HG03565 (cell line): ENCODE results near the gene KCNIP3.
"Not testable (repeated sequence)": the region's sequence is repeated elsewhere in the genome, so short reads cannot be mapped to it uniquely, and the experiment has no call there.

Experiments used
- ATAC-seq: cut with Tn5 transposase; IDR thresholded peaks from one replicate; pipeline ENCODE4 v1.9.1; 2021; ENCODE audit warnings: mild to moderate bottlenecking, moderate library complexity; ENCODE audit not compliant: unreplicated experiment

Gene KCNIP3

DNA sequence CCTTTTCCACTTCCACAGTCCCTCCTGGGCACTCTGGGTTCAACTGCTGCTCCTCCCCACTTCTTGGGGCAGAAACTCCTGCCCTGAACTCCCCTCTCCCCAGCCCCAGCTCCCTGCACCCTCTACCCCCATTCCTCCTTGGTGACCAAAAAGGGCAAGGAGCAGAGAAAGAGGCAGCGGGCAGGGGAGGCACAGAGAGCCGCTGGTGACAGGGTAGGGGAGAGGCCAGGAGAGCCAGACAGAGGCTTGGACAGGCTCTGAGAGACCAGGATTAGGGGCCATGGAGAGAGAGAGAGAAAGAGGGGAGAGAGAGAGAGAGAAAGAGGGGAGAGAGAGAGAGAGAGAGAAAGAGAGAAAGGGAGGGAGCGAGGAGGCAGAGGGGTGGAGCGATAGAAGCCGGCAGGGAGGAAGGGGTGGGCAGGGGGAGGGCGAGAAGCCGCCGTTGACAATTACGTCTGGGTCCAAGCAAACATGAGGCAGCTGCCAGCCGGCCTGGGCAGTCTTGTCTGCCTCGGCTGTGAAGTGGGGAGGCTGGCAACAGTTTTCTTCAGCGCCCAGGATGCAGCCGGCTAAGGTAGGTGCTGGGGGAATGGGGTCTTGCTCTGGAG lies at the start of gene KCNIP3:
Gene KCNIP3 (plus strand): TSS at position 468 of the 608 bp plus-strand sequence. CDS start 92 bp downstream, at position 560.
- ATAC-seq: no peak

DNA sequence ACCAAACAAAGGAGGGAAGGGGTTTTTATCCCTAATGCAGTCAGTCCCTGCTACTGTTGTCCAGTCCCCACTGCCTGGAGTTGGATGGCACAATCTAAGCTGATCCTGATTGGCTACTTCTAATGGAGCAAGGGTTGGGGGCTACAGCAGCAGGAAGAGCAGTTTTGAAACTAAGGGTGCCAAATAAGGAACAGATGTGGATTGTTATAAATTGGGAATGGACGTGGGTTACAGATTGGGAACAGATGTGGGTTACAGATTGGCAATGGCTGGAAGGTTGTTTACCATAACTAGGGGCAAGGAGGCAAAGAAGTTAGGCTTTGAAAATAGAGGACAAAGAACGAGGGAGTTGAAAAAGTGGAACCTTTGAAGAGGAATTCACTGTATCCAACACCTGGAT lies 38.9 kb upstream of the KCNIP3 start:
- ATAC-seq: no peak

- no peak for ATAC-seq
Observed at GRCh38 chr2:95260028-95261023, 36.8 kb upstream of the KCNIP3 start.

GRCh38 chr2:95261602-95262001 lies 35.5 kb upstream of the KCNIP3 start:
- no peak for ATAC-seq

DNA sequence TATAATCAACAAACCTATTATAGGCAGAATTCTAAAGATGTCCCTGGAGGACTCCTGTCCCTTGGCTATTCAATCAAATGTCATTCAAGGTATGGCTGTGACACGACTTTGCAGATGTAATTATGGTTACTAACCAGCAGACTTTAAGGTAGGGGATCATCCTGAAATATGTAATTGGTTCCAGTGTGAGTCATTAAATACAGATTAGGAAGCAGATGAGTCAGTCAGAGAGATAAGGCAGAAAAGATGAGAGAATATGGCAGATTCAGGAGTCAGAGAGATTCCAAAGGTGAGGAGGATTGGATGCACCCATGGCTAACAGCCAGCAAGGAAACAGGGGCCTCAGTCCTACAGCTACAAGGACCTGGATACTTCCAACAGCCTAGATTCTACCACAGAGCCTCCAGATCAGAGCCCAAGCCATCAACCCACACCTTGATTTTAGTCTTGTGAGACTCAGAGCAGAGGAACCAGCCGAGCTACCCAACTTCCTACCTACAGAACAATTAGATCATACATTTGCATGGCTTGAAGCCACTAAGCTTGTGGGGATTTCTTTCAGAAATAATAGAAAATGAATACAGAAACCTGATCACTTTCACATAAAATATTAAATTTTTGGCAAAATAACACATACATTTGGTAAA lies 34.1 kb upstream of the KCNIP3 start:
- no peak for ATAC-seq

- ATAC-seq: no peak
Observed at GRCh38 chr2:95264624-95265023, 32.5 kb upstream of the KCNIP3 start.

GRCh38 chr2:95265182-95265581 lies 32.0 kb upstream of the KCNIP3 start:
- no peak for ATAC-seq

- ATAC-seq: no peak
Observed at GRCh38 chr2:95266781-95267430, 30.2 kb upstream of the KCNIP3 start.

DNA sequence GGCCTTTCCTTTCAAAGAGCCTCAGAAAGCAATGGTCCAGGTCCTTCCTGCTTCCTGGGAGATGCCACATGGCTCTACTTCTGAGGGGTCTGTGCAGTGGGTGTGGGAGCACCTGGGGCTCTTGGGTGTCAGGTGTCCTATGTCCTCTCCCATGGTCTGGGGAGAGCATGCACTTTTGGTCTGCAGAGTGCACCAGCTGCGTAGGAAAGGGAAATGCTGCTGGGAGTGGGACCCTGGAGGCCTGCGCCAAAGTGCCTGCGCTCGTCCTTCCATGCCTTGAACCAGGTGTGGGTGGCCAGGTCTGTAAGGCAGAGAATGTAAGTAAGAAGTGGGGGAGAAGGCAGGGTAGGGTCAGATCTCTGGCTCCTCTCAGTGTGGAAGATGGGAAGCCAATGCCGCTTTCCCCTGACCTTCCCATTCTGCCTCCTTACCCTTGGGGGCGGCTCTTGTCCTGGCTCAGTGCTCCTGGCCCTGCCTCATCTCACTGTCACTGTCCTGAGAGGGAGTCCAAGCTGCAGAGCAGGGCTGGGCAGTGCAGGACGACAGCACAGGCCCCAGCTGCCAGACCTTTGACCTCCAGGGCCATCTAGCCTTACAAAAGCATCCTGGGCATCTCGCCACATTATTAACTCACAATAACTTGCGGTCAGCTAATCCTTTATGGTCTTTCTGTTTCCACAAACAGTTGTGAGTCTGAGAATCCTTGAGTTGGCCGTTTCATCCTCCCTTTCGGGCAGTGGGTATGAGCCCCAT lies 29.5 kb upstream of the KCNIP3 start:
- ATAC-seq: no peak

- no peak for ATAC-seq
Observed at GRCh38 chr2:95268211-95269035, 28.7 kb upstream of the KCNIP3 start.

- ATAC-seq: no peak
Observed at GRCh38 chr2:95269036-95269680, 28.0 kb upstream of the KCNIP3 start.

DNA sequence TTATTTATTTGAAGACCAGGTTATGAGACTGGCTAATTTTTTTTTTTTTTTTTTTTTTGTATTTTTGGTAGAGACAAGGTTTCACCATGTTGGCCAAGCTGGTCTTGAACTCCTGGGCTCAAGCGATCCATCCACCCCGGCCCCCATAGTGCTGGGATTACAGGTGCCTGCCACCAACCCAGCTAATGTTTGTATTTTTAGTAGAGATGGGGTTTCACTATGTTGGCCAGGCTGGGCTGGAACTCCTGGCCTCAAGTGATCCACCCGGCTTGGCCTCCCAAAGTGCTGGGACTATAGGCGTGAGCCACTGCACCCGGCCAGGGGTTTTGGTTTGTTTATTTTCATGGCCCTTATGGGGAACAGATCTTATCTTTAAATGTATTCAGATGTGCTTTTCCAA lies 27.4 kb upstream of the KCNIP3 start:
- not testable (repeated sequence) for ATAC-seq

- no peak for ATAC-seq
Observed at GRCh38 chr2:95270541-95271081, 26.5 kb upstream of the KCNIP3 start.

- no peak for ATAC-seq
Observed at GRCh38 chr2:95271381-95271971, 25.7 kb upstream of the KCNIP3 start.

GRCh38 chr2:95272299-95272751 lies 24.8 kb upstream of the KCNIP3 start:
- ATAC-seq: no peak

DNA sequence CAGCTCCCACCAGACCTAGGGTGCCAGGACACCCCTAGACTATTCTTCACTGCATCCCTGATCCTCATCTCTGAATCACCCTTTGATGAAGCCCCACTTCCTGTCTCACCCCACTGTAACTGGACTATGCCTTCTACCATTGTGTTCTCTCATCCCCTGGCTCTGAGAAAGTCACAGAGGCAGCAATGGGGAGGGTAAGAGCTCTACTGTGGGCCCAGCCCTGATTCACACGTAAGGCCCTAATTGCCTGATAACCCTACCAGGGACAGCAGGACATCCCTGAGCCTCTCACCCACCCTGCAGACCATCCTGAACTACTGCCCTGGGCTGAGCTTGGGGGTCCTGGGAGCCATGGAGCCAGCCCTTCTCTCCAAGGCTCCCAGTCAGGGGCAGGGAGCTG lies 24.4 kb upstream of the KCNIP3 start:
- no peak for ATAC-seq

GRCh38 chr2:95273566-95274290 lies 23.4 kb upstream of the KCNIP3 start:
- no peak for ATAC-seq
